ENCODE measurements around the gene ANO7. TPM values are rescaled to one million over a fixed set of nuclear protein-coding genes. Genes with fewer than 3 reads are reported as not detected.

Gene ANO7
- total RNA-seq, 5 donors from 2014 or later (not counting 1 experiment from before 2014, with no cell fraction given): 0.53 to 0.60 (median 0.53) TPM; not detected in 2

DNA sequence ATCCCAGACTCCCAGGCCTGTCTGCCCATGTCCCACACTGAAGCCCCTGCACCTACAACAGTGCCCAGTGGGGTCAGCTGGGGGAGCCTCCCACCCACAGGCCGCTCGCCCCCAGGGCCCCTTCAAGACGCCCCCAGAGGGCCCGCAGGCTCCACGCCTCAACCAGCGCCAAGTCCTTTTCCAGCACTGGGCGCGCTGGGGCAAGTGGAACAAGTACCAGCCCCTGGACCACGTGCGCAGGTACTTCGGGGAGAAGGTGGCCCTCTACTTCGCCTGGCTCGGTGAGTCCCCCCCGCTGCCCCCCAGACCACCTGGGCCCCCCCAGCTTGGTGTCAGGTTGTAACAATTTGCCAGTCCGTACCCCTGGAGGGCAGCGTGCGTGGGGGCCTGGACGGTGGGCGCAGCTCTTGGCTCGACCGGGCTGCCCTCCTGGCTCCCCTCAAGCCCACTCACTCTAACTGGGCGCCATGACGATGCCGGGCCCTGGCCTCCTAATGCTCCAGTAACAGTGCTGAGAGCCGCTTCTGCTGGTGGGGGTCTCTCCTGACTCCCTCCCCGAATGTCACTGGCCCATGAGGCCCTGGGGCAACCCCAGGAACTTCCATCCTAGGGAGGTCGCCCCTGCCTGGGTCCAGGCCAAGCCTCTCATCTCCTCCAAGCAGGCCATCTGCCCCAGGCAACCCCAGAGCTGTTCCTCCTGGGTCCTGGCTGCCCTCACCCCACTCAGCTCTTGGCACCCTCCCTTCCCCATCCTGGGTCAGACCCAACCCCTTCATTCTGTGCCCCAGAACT, 14.9 kb downstream of the ANO7 start:
- H3K36me3 ChIP-seq (ENCODE audit: control insufficient read depth in 2 of 2, extremely low read depth in 1 of 2, insufficient read depth in 1 of 2, low read length in 1 of 2): no peaks in the 10 kb centered on the region
- H3K27ac ChIP-seq (ENCODE audit: low read length): no peak overlapping the region
- no peaks in the 10 kb centered on the region for H3K36me3 Mint-ChIP-seq
- no peaks in the 10 kb centered on the region for H3K4me1 ChIP-seq (ENCODE audit: control insufficient read depth in 1 of 2, extremely low read depth in 1 of 2, insufficient read depth in 2 of 2, low read length in 2 of 2)
- H3K27ac Mint-ChIP-seq: no peak overlapping the region
- no peaks in the 10 kb centered on the region for H3K9me3 Mint-ChIP-seq
- H3K4me3 ChIP-seq (ENCODE audit: control insufficient read depth in 1 of 2, extremely low read depth in 1 of 2, low read length in 1 of 2): no peak overlapping the region
- ChIA-PET POLR2A (no interaction called here), CTCF (no interaction called here)
- H3K9me3 ChIP-seq: no peaks in the 10 kb centered on the region
- H3K27me3 ChIP-seq (replicated peaks in 1 of 2; ENCODE audit: control insufficient read depth in 2 of 2, extremely low read depth in 1 of 2, insufficient read depth in 2 of 2, low read length in 1 of 2): peaks cover 0 to 4% of the 10 kb centered on the region in 2 experiments
- H3K4me3 Mint-ChIP-seq: no peak overlapping the region
- no peaks in the 10 kb centered on the region for H3K27me3 Mint-ChIP-seq
- ATAC-seq (replicated peaks in 1 of 4): no peak
- no peaks in the 10 kb centered on the region for H3K4me1 Mint-ChIP-seq
- 91% methylated on average over 24 of the region's 27 CpGs for WGBS (ENCODE audit: insufficient coverage)
- no peak for DNase-seq

DNA sequence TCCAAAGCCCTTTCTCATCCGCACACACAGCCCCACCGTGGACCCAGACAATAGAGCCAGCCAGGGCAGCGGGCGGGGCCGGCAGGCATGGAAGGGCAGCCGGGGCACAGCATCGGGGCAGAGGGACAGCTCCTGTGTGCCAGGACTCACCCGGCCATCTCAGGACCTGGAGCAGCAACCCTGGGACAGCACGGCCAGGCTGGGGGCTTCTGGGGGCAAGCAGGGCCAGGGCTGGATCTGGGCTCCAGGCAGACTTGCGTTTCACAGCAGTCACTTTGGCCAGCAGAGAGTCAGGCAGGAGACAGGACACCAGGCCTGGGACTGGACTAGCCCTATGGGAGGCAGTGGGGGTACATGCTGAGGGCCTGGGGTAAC, 15.5 kb downstream of the ANO7 start:
- 92% methylated on average over 10 of the region's 10 CpGs for WGBS (ENCODE audit: insufficient coverage)

DNA sequence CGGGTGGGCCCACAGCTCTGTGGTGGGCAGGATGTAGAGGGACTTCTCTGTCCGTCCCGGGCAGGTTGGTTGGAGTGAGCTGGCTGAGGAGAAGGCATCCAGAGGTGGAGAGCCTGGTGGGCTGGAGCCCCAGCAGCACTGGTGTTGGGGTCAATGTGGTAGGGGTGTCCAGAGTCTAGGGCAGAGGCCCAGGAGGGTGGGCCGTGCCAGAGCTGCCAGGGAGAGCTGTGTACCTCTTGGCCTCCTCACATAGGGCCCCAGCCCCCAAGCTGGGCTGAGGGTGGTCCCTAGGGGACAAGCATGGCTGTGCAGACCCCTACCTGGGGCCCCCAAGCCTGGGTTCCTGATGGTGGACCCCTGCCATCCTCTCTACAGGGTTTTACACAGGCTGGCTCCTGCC, 16.0 kb downstream of the ANO7 start:
- H3K9me3 ChIP-seq: no peaks in the 10 kb centered on the region
- no peak overlapping the region for H3K4me3 ChIP-seq (ENCODE audit: control insufficient read depth in 1 of 2, extremely low read depth in 1 of 2, low read length in 1 of 2)
- no peak for ATAC-seq (replicated peaks in 1 of 4)
- H3K27me3 Mint-ChIP-seq: no peaks in the 10 kb centered on the region
- CTCF ChIA-PET: no interaction called here
- no peaks in the 10 kb centered on the region for H3K4me1 ChIP-seq (ENCODE audit: control insufficient read depth in 1 of 2, extremely low read depth in 1 of 2, insufficient read depth in 2 of 2, low read length in 2 of 2)
- DNase-seq: no peak
- POLR2A ChIA-PET: no interaction called here
- H3K4me1 Mint-ChIP-seq: no peaks in the 10 kb centered on the region
- H3K36me3 Mint-ChIP-seq: no peaks in the 10 kb centered on the region
- no peaks in the 10 kb centered on the region for H3K9me3 Mint-ChIP-seq
- H3K27ac ChIP-seq (ENCODE audit: low read length): no peak overlapping the region
- H3K27me3 ChIP-seq (replicated peaks in 1 of 2; ENCODE audit: control insufficient read depth in 2 of 2, extremely low read depth in 1 of 2, insufficient read depth in 2 of 2, low read length in 1 of 2): peaks cover 0 to 4% of the 10 kb centered on the region in 2 experiments
- no peak overlapping the region for H3K4me3 Mint-ChIP-seq
- no peaks in the 10 kb centered on the region for H3K36me3 ChIP-seq (ENCODE audit: control insufficient read depth in 2 of 2, extremely low read depth in 1 of 2, insufficient read depth in 1 of 2, low read length in 1 of 2)
- H3K27ac Mint-ChIP-seq: no peak overlapping the region
- WGBS (ENCODE audit: insufficient coverage): 17% methylated on average over 3 of the region's 4 CpGs

More for the DNA sequence above, 15.5 kb downstream of the ANO7 start:
- no peaks in the 10 kb centered on the region for H3K27me3 Mint-ChIP-seq
- H3K4me3 ChIP-seq (ENCODE audit: control insufficient read depth in 1 of 2, extremely low read depth in 1 of 2, low read length in 1 of 2): no peak overlapping the region
- H3K27me3 ChIP-seq (replicated peaks in 1 of 2; ENCODE audit: control insufficient read depth in 2 of 2, extremely low read depth in 1 of 2, insufficient read depth in 2 of 2, low read length in 1 of 2): peaks cover 0 to 4% of the 10 kb centered on the region in 2 experiments
- ChIA-PET POLR2A (no interaction called here), CTCF (no interaction called here)
- H3K4me1 Mint-ChIP-seq: no peaks in the 10 kb centered on the region
- no peaks in the 10 kb centered on the region for H3K9me3 ChIP-seq
- H3K9me3 Mint-ChIP-seq: no peaks in the 10 kb centered on the region
- H3K36me3 Mint-ChIP-seq: no peaks in the 10 kb centered on the region
- H3K4me3 Mint-ChIP-seq: no peak overlapping the region
- no peaks in the 10 kb centered on the region for H3K4me1 ChIP-seq (ENCODE audit: control insufficient read depth in 1 of 2, extremely low read depth in 1 of 2, insufficient read depth in 2 of 2, low read length in 2 of 2)
- ATAC-seq (replicated peaks in 1 of 4): no peak
- DNase-seq: no peak
- H3K27ac Mint-ChIP-seq: no peak overlapping the region
- no peaks in the 10 kb centered on the region for H3K36me3 ChIP-seq (ENCODE audit: control insufficient read depth in 2 of 2, extremely low read depth in 1 of 2, insufficient read depth in 1 of 2, low read length in 1 of 2)
- H3K27ac ChIP-seq (ENCODE audit: low read length): no peak overlapping the region

DNA sequence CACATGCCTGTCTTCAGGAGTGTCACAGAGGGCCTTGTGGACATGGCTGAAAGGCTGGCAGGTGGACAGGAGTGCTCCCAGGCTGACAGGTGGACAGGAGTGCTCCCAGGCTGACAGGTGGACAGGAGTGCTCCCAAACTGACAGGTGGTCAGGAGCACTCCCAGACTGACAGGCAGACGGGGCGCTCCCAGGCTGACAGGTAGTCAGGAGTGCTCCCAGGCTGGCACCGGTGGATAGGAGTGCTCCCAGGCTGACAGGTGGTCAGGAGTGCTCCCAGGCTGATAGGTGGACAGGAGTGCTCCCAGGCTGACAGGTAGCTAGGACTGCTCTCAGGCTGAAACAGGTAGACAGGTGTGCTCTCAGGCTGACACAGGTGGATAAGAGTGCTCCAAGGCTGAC, 16.6 kb downstream of the ANO7 start:
- ChIA-PET POLR2A (no interaction called here), CTCF (no interaction called here)
- Histone ChIP-seq H3K27ac (ENCODE audit: low read length) (no peak overlapping the region), H3K4me3 (ENCODE audit: control insufficient read depth in 1 of 2, extremely low read depth in 1 of 2, low read length in 1 of 2) (no peak overlapping the region), H3K27me3 (replicated peaks in 1 of 2; ENCODE audit: control insufficient read depth in 2 of 2, extremely low read depth in 1 of 2, insufficient read depth in 2 of 2, low read length in 1 of 2) (peaks cover 0 to 4% of the 10 kb centered on the region in 2 experiments), H3K9me3 (no peaks in the 10 kb centered on the region), H3K4me1 (ENCODE audit: control insufficient read depth in 1 of 2, extremely low read depth in 1 of 2, insufficient read depth in 2 of 2, low read length in 2 of 2) (no peaks in the 10 kb centered on the region), H3K36me3 (ENCODE audit: control insufficient read depth in 2 of 2, extremely low read depth in 1 of 2, insufficient read depth in 1 of 2, low read length in 1 of 2) (no peaks in the 10 kb centered on the region)
- Mint-ChIP-seq H3K4me3 (no peak overlapping the region), H3K9me3 (no peaks in the 10 kb centered on the region), H3K27ac (no peak overlapping the region), H3K4me1 (no peaks in the 10 kb centered on the region), H3K36me3 (no peaks in the 10 kb centered on the region), H3K27me3 (no peaks in the 10 kb centered on the region)
- 95% methylated on average over 3 of the region's 3 CpGs for WGBS (ENCODE audit: insufficient coverage)
- ATAC-seq (replicated peaks in 1 of 4): no peak
- no peak for DNase-seq

DNA sequence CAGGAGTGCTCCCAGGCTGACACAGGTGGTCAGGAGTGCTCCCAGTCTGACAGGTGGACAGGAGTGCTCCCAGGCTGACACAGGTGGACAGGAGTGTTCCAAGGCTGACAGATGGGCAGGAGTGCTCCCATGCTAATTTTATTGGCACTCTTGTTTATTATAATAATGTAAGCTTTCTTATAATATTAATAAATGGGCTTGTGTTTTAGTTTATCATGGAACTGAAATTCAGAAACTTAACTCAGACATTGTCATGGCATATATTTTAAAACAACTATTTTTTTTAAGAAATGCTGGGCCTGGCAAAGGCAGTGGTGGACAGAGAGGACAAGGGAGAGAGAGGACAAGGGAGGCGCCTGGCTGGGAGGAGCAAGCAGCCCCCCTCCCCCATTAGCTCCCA, 18.7 kb downstream of the ANO7 start:
- Histone ChIP-seq H3K36me3 (ENCODE audit: control insufficient read depth in 2 of 2, extremely low read depth in 1 of 2, insufficient read depth in 1 of 2, low read length in 1 of 2) (no peaks in the 10 kb centered on the region), H3K27me3 (replicated peaks in 1 of 2; ENCODE audit: control insufficient read depth in 2 of 2, extremely low read depth in 1 of 2, insufficient read depth in 2 of 2, low read length in 1 of 2) (peaks cover 0 to 4% of the 10 kb centered on the region in 2 experiments), H3K27ac (ENCODE audit: low read length) (no peak overlapping the region), H3K4me1 (ENCODE audit: control insufficient read depth in 1 of 2, extremely low read depth in 1 of 2, insufficient read depth in 2 of 2, low read length in 2 of 2) (no peaks in the 10 kb centered on the region), H3K9me3 (no peaks in the 10 kb centered on the region), H3K4me3 (ENCODE audit: control insufficient read depth in 1 of 2, extremely low read depth in 1 of 2, low read length in 1 of 2) (no peak overlapping the region)
- no peaks in the 10 kb centered on the region for H3K27me3 Mint-ChIP-seq
- no peaks in the 10 kb centered on the region for H3K9me3 Mint-ChIP-seq
- H3K4me3 Mint-ChIP-seq: no peak overlapping the region
- DNase-seq: no peak
- no peaks in the 10 kb centered on the region for H3K4me1 Mint-ChIP-seq
- POLR2A ChIA-PET: no interaction called here
- CTCF ChIA-PET: no interaction called here
- H3K36me3 Mint-ChIP-seq: no peaks in the 10 kb centered on the region
- H3K27ac Mint-ChIP-seq: no peak overlapping the region
- WGBS (ENCODE audit: insufficient coverage): no CpG with 5 or more reads among the region's 1 CpG
- ATAC-seq (replicated peaks in 1 of 4): no peak

DNA sequence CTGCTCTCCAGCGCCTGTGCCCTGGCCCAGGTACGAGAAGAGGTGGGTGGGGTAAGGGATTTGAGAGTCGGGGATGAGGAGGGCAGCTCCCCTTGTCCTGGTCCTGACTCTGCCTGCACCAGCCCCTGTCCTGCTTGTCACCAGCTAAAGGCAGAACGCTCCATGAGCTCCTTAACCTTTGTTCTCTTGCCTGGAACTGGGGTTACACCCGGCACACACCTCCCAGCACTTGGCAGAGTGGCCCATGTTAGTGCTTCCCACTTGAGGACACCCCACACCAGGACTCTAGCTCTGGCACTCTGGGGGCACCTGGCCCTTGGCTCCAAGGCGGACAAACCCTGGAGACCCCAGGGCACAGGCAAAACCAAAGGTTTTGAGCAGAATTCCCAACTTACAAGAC, 19.2 kb downstream of the ANO7 start:
- Histone ChIP-seq H3K36me3 (ENCODE audit: control insufficient read depth in 2 of 2, extremely low read depth in 1 of 2, insufficient read depth in 1 of 2, low read length in 1 of 2) (no peaks in the 10 kb centered on the region), H3K4me3 (ENCODE audit: control insufficient read depth in 1 of 2, extremely low read depth in 1 of 2, low read length in 1 of 2) (no peak overlapping the region), H3K27me3 (replicated peaks in 1 of 2; ENCODE audit: control insufficient read depth in 2 of 2, extremely low read depth in 1 of 2, insufficient read depth in 2 of 2, low read length in 1 of 2) (peaks cover 0 to 4% of the 10 kb centered on the region in 2 experiments), H3K27ac (ENCODE audit: low read length) (no peak overlapping the region), H3K4me1 (ENCODE audit: control insufficient read depth in 1 of 2, extremely low read depth in 1 of 2, insufficient read depth in 2 of 2, low read length in 2 of 2) (no peaks in the 10 kb centered on the region), H3K9me3 (no peaks in the 10 kb centered on the region)
- 88% methylated on average over 6 of the region's 6 CpGs for WGBS (ENCODE audit: insufficient coverage)
- H3K27ac Mint-ChIP-seq: no peak overlapping the region
- DNase-seq (no peak), ATAC-seq (replicated peaks in 1 of 4) (no peak)
- H3K27me3 Mint-ChIP-seq: no peaks in the 10 kb centered on the region
- ChIA-PET POLR2A (no interaction called here), CTCF (no interaction called here)
- no peaks in the 10 kb centered on the region for H3K36me3 Mint-ChIP-seq
- H3K4me3 Mint-ChIP-seq: no peak overlapping the region
- H3K4me1 Mint-ChIP-seq: no peaks in the 10 kb centered on the region
- H3K9me3 Mint-ChIP-seq: no peaks in the 10 kb centered on the region

DNA sequence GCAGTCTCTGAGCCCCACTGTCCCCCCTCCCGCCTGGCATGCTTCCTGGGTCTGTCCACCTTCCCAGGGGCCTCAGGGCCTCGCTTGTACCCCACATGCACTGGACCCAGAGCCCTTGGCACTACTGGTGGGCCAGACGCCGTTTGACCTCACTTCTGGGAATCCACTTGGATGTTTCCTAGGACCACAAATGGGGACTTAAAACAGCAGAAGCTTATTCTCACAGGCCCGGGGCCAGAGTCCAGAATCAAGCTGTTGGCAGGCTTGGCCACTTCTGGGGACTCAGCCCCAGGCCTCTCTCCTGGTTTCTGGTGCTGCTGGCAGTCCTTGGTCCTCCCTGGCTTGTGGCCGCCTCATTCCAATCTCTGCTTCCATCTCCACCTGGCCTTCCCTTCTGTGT, 19.6 kb downstream of the ANO7 start:
- Histone ChIP-seq H3K4me1 (ENCODE audit: control insufficient read depth in 1 of 2, extremely low read depth in 1 of 2, insufficient read depth in 2 of 2, low read length in 2 of 2) (no peaks in the 10 kb centered on the region), H3K4me3 (ENCODE audit: control insufficient read depth in 1 of 2, extremely low read depth in 1 of 2, low read length in 1 of 2) (no peak overlapping the region), H3K27ac (ENCODE audit: low read length) (no peak overlapping the region), H3K36me3 (ENCODE audit: control insufficient read depth in 2 of 2, extremely low read depth in 1 of 2, insufficient read depth in 1 of 2, low read length in 1 of 2) (no peaks in the 10 kb centered on the region), H3K27me3 (replicated peaks in 1 of 2; ENCODE audit: control insufficient read depth in 2 of 2, extremely low read depth in 1 of 2, insufficient read depth in 2 of 2, low read length in 1 of 2) (peaks cover 0 to 4% of the 10 kb centered on the region in 2 experiments), H3K9me3 (no peaks in the 10 kb centered on the region)
- Mint-ChIP-seq H3K36me3 (no peaks in the 10 kb centered on the region), H3K4me1 (no peaks in the 10 kb centered on the region), H3K27me3 (no peaks in the 10 kb centered on the region), H3K9me3 (no peaks in the 10 kb centered on the region), H3K4me3 (no peak overlapping the region), H3K27ac (no peak overlapping the region)
- CTCF ChIA-PET: no interaction called here
- ATAC-seq (replicated peaks in 1 of 4): no peak
- POLR2A ChIA-PET: no interaction called here
- no peak for DNase-seq
- 74% methylated on average over 5 of the region's 6 CpGs for WGBS (ENCODE audit: insufficient coverage)
